Calu3 (cell line): ENCODE measurements around the gene MAP2K3. TPM values are rescaled to one million over a fixed set of nuclear protein-coding genes. Genes with fewer than 3 reads are reported as not detected.

ENCODE experiments used
- BruUV-seq: library from RNA; stranded (reverse); fragments of 400-500 nt; replicated peaks from 2 replicates; lab custom pipeline; 2021; lab: Mats Ljungman, UMichigan
- CTCF ChIA-PET: fragments of 300-600 bp; sonication (Branson Sonifier 250); formaldehyde crosslinking; loops from one replicate; lab custom pipeline; 2022; ENCODE audit warnings: antibody characterized with exemption; lab: Charles Lee
- DNase-seq: peaks from one replicate; pipeline ENCODE4 v3.0.0; 2022
- H3K27ac Mint-ChIP-seq: one replicate; pipeline ENCODE4 v1.8.0; 2022; ENCODE audit warnings: mixed read lengths; ENCODE audit not compliant: unreplicated experiment
- H3K27me3 Mint-ChIP-seq: one replicate; pipeline ENCODE4 v1.8.0; 2022; ENCODE audit warnings: mixed read lengths; ENCODE audit not compliant: unreplicated experiment
- H3K36me3 Mint-ChIP-seq: one replicate; pipeline ENCODE4 v1.8.0; 2022; ENCODE audit warnings: mild to moderate bottlenecking, moderate library complexity, mixed read lengths; ENCODE audit not compliant: insufficient read depth, unreplicated experiment
- H3K4me1 Mint-ChIP-seq: one replicate; pipeline ENCODE4 v1.8.0; 2022; ENCODE audit warnings: mild to moderate bottlenecking, low read depth, mixed read lengths; ENCODE audit not compliant: unreplicated experiment
- H3K4me3 Mint-ChIP-seq: one replicate; pipeline ENCODE4 v1.8.0; 2022; ENCODE audit warnings: mild to moderate bottlenecking, low read depth, moderate library complexity, mixed read lengths; ENCODE audit not compliant: unreplicated experiment
- H3K9me3 Mint-ChIP-seq: one replicate; pipeline ENCODE4 v1.8.0; 2022; ENCODE audit warnings: low read depth, mixed read lengths; ENCODE audit not compliant: unreplicated experiment
- intact Hi-C: fragments of 100-400 bp; cut with micrococcal nuclease; formaldehyde crosslinking; loops from one replicate; pipeline ENCODE4 v1.10.0; 2022; ENCODE audit not compliant: unreplicated experiment
- total RNA-seq: library from RNA; stranded (reverse); gene quantifications from 2 replicates; pipeline ENCODE4 v1.2.3, GENCODE V29; 2022
- TF ChIP-seq, protein P1 (sequence below): fragments of 200-600 bp; IDR thresholded peaks from one replicate; pipeline ENCODE4 v1.8.0; 2022; ENCODE audit warnings: antibody characterized with exemption; ENCODE audit not compliant: unreplicated experiment

The MAP2K3 gene
- total RNA-seq, 1 experiment from 2014 or later, result 93.5 TPM

DNA sequence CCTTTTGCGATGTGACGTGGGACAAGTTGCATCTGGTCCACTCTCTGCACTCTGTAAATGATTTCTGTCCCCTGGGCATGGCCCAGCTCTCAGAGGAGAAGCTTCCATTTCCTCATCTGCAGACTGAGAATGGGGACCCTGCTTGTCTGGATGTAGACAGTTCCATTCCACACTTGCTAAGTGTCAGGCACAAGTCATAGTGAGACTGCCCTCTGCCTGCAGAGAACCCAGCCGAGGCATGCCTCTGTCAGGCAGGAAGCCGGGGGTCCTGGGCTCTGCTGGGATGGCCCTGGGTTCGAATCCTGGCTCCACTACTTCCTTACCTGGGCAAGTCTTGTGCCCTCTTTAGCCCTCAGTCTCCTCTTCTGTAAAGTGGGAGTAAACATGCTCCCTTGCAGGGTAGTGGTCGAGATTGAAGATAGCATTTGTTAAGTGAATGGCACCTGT lies 4.1 kb downstream of the MAP2K3 start:
- TF ChIP-seq, protein P1, sequence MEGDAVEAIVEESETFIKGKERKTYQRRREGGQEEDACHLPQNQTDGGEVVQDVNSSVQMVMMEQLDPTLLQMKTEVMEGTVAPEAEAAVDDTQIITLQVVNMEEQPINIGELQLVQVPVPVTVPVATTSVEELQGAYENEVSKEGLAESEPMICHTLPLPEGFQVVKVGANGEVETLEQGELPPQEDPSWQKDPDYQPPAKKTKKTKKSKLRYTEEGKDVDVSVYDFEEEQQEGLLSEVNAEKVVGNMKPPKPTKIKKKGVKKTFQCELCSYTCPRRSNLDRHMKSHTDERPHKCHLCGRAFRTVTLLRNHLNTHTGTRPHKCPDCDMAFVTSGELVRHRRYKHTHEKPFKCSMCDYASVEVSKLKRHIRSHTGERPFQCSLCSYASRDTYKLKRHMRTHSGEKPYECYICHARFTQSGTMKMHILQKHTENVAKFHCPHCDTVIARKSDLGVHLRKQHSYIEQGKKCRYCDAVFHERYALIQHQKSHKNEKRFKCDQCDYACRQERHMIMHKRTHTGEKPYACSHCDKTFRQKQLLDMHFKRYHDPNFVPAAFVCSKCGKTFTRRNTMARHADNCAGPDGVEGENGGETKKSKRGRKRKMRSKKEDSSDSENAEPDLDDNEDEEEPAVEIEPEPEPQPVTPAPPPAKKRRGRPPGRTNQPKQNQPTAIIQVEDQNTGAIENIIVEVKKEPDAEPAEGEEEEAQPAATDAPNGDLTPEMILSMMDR, result no peak
- H3K36me3 Mint-ChIP-seq, result peaks cover 81% of the 10 kb centered on the region
- no peaks in the 10 kb centered on the region for H3K27me3 Mint-ChIP-seq
- no TSS peak for BruUV-seq
- H3K9me3 Mint-ChIP-seq, result no peaks in the 10 kb centered on the region
- intact Hi-C loops, result loop anchor here (5.0 to 10.0 kb wide), 2 partner anchors 161 to 226 kb away; partner anchors contain the start of gene DHRS7B
- peak overlapping the region; percentile 98 for H3K27ac Mint-ChIP-seq
- peak overlapping the region; percentile 89 for H3K4me3 Mint-ChIP-seq
- H3K4me1 Mint-ChIP-seq, result peaks cover 13% of the 10 kb centered on the region
- peak; percentile 30 for DNase-seq
- CTCF ChIA-PET, result interaction anchor here (1.4 to 1.7 kb wide), 2 partner anchors 9 to 223 kb away, joined by 4 to 8 read pairs; no protein-coding TSS in a partner anchor

DNA sequence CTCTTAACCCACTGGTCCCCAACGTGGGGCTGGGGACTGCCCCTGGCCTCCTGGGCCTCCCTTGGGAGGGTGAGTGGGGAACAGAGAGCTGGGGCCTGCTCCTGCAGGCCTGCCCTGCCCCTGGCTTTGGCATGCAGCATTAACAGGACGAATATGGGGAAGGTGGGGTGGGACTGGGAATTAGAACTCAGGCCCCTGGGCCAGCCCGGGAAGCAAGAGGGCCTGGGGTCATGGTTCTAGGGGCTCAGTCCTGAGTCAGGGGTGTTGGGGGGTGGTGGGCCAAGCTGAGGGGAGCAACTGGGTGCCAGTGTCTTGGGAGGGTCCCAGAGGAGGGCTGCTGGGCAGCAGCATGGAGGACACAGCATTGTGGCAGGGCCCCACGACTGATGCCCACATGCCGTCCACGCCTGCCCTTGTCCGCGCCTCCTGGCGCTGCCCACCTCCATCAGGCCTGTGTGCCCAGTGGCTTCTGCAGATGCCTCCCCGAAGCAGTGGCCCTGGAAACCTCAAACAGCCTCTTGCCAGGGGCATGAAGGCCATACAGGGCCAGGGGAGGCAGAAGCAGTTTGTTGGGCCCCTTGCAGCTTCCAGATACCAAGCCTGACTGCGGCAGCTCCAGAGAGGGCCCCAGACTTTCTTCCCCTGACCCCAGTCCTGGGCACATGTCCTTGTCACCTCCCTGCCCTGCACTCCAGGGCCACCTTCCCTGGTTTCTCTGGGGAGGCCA lies 4.8 kb downstream of the MAP2K3 start:
- Mint-ChIP-seq H3K9me3 (no peaks in the 10 kb centered on the region), H3K4me3 (peak overlapping the region; percentile 89), H3K27ac (no peak overlapping the region), H3K36me3 (peaks cover 81% of the 10 kb centered on the region), H3K27me3 (no peaks in the 10 kb centered on the region), H3K4me1 (peaks cover 13% of the 10 kb centered on the region)
- CTCF ChIA-PET, result interaction anchor here (1.2 kb wide), 1 partner anchor 10 kb away, joined by 3 read pairs; no protein-coding TSS in a partner anchor
- no TSS peak for BruUV-seq
- intact Hi-C loops, result loop anchor here (5.0 to 10.0 kb wide), 2 partner anchors 162 to 225 kb away; partner anchors contain the start of gene DHRS7B
- no peak for DNase-seq
- TF ChIP-seq, protein P1, result no peak

DNA sequence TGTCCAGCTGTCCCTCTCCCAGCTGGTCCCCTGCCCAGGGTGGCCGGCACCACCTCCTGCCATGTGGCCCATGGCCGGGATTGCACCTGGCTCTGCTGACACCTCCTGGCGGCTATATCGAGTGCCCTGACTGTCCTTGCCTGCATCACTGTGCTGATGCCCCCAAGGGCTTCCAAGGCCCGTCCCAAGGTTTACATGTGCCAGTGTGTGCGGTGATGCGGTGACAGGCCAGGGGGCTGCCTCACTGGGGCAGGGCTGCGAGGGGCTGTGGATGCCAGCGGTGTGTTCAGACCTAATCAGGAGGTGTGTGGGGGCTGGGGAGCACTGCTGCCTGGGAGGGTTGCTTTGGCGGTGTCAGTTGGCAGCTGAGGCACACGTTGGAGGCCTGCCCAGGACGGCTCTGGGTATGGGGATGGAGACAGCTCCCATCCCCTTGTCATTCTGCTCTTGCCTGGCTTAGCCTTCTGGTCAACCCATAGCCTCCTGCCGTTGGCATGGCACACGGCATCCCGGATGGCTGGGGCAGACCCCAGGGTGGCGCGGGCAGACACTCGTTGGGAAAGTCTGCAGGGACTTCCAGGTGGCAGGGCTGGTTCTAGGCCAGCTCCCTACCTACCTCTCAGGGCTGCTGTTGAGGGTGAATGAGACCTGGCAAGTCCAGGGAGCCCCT lies 5.5 kb downstream of the MAP2K3 start:
- Mint-ChIP-seq H3K27me3 (no peaks in the 10 kb centered on the region), H3K27ac (peak overlapping the region; percentile 30), H3K4me1 (peaks cover 13% of the 10 kb centered on the region), H3K4me3 (peak overlapping the region; percentile 89), H3K36me3 (peaks cover 81% of the 10 kb centered on the region), H3K9me3 (no peaks in the 10 kb centered on the region)
- TF ChIP-seq, protein P1, result no peak
- CTCF ChIA-PET, result interaction anchor here (1.0 to 1.2 kb wide), 2 partner anchors 8 to 10 kb away, joined by 3 read pairs; no protein-coding TSS in a partner anchor
- DNase-seq, result no peak
- intact Hi-C loops, result loop anchor here (5.0 to 10.0 kb wide), 2 partner anchors 163 to 225 kb away; partner anchors contain the start of gene DHRS7B
- no TSS peak for BruUV-seq

DNA sequence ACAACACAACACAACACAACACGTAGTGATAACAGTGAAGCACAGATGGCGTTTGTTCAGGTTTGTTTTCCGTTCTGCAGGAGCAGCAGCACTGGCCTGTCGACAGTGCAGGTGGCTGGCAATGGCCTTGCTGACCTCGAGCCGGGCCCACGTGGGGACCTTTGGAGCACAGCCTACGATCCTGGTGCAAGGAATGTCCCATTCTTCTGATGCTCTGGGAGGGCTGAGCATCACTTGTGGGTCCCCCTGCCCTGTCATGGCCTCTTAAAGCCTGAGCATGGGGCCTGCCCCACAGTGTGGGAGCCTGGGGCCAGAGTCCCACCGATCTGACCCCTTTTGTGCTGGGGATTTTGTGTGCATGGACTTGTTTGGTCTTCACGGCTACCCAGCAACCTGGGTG lies 6.8 kb downstream of the MAP2K3 start:
- intact Hi-C loops, result no loop called here
- no peak for DNase-seq
- Mint-ChIP-seq H3K27me3 (no peaks in the 10 kb centered on the region), H3K36me3 (peaks cover 76% of the 10 kb centered on the region), H3K9me3 (no peaks in the 10 kb centered on the region), H3K4me3 (no peak overlapping the region), H3K4me1 (peaks cover 13% of the 10 kb centered on the region), H3K27ac (no peak overlapping the region)
- BruUV-seq, result no TSS peak
- TF ChIP-seq, protein P1, result no peak
- CTCF ChIA-PET, result no interaction called here
